ENCODE measurements around the gene OVCH1.

DNA sequence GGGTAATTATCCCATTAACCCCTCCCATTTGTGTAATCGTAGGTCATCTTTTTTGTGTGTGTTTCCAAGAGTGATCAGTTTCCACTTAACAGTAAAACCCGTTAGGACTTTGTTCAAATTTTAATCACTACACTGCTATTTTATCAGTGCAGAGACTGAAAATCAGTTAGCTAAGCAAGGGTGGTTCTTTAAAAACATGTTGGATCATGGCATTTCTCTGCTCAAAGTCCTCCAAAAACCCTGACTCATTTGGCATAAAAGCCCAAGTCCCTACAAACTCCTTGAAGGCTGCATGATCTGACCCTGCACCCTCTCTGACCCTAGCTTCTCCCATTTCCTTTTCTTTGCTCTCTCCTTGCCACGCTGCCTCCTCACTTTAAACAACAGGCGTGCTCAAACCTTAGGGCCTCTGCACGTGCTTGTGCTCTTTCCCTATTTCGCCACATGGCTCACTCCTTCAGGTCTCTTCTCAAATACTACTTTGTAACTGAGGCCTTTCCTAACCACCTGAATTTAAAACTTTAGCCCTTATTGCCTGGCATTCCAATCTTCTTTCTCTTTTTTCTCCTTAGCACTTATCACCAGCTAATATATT is 13.2 kb upstream of the OVCH1 start:
- TF ChIP-seq, protein P1, sequence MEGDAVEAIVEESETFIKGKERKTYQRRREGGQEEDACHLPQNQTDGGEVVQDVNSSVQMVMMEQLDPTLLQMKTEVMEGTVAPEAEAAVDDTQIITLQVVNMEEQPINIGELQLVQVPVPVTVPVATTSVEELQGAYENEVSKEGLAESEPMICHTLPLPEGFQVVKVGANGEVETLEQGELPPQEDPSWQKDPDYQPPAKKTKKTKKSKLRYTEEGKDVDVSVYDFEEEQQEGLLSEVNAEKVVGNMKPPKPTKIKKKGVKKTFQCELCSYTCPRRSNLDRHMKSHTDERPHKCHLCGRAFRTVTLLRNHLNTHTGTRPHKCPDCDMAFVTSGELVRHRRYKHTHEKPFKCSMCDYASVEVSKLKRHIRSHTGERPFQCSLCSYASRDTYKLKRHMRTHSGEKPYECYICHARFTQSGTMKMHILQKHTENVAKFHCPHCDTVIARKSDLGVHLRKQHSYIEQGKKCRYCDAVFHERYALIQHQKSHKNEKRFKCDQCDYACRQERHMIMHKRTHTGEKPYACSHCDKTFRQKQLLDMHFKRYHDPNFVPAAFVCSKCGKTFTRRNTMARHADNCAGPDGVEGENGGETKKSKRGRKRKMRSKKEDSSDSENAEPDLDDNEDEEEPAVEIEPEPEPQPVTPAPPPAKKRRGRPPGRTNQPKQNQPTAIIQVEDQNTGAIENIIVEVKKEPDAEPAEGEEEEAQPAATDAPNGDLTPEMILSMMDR (IDR thresholded peaks at IDR 0.05) = no peak
- no peak for TF ChIP-seq POLR2A (IDR thresholded peaks at IDR 0.05)

Data from testis (tissue), 2 donors.